HepG2 (cell line): ENCODE measurements around the gene LOX. TPM values are rescaled to one million over a fixed set of nuclear protein-coding genes. Genes with fewer than 3 reads are reported as not detected.

Experiments used
- ELF4 ChIP-seq: sonication (generic); formaldehyde crosslinking; IDR thresholded peaks from 2 replicates; pipeline ENCODE4 v1.5.0; 2020; ENCODE audit warnings: missing genetic modification reagents, mild to moderate bottlenecking, moderate library complexity, borderline replicate concordance
- FOSL1 ChIP-seq: sonication (generic); formaldehyde crosslinking; IDR thresholded peaks from 2 replicates; pipeline ENCODE4 v1.9.0; 2021; ENCODE audit warnings: missing genetic modification reagents, borderline replicate concordance
- HOXD1 ChIP-seq: sonication (generic); formaldehyde crosslinking; IDR thresholded peaks from 2 replicates; pipeline ENCODE4 v1.5.0; 2020; ENCODE audit warnings: missing genetic modification reagents
- JDP2 ChIP-seq: sonication (generic); formaldehyde crosslinking; IDR thresholded peaks from 2 replicates; pipeline ENCODE4 v1.8.1; 2022; ENCODE audit warnings: missing genetic modification reagents, borderline replicate concordance
- KLF11 ChIP-seq: IDR thresholded peaks from 2 replicates; pipeline ENCODE4 v1.6.1; 2016; ENCODE audit warnings: missing compliant biosample characterization
- MLLT10 ChIP-seq: sonication (generic); formaldehyde crosslinking; IDR thresholded peaks from 2 replicates; pipeline ENCODE4 v1.4.0; 2020; ENCODE audit warnings: missing genetic modification reagents
- MXD4 ChIP-seq: IDR thresholded peaks from 2 replicates; pipeline ENCODE4 v1.6.1; 2016; ENCODE audit warnings: mild to moderate bottlenecking, missing biosample characterization, missing genetic modification reagents
- PCBP1 ChIP-seq: fragments of 200-400 bp; formaldehyde crosslinking; IDR thresholded peaks from 2 replicates; pipeline ENCODE4 v1.6.1; 2017; ENCODE audit warnings: mild to moderate bottlenecking, low read depth, low read length, borderline replicate concordance
- TCF7L2 ChIP-seq: IDR thresholded peaks from 2 replicates; pipeline ENCODE4 v1.6.1; 2011; ENCODE audit warnings: mild to moderate bottlenecking, low read depth, low read length, moderate library complexity
- ZNF264 ChIP-seq: sonication (generic); formaldehyde crosslinking; IDR thresholded peaks from 2 replicates; pipeline ENCODE4 v1.4.0; 2020; ENCODE audit warnings: missing genetic modification reagents
- ZNF333 ChIP-seq: sonication (generic); formaldehyde crosslinking; IDR thresholded peaks from 2 replicates; pipeline ENCODE4 v1.4.0; 2020; ENCODE audit warnings: mild to moderate bottlenecking, missing genetic modification reagents, borderline replicate concordance
- ZNF335 ChIP-seq: sonication (generic); formaldehyde crosslinking; IDR thresholded peaks from 2 replicates; pipeline ENCODE4 v1.4.0; 2020; ENCODE audit warnings: missing genetic modification reagents
- ZNF468 ChIP-seq: sonication (generic); formaldehyde crosslinking; IDR thresholded peaks from 2 replicates; pipeline ENCODE4 v1.8.0; 2022; ENCODE audit warnings: mild to moderate bottlenecking, moderate library complexity, missing genetic modification reagents
- ZNF589 ChIP-seq: sonication (generic); formaldehyde crosslinking; conservative IDR thresholded peaks from 2 replicates; pipeline ENCODE4 v1.8.0; 2022; ENCODE audit warnings: mild to moderate bottlenecking, moderate library complexity, missing genetic modification reagents
- ZNF75D ChIP-seq: sonication (generic); formaldehyde crosslinking; IDR thresholded peaks from 2 replicates; pipeline ENCODE4 v1.8.1; 2023; ENCODE audit warnings: missing genetic modification reagents, mild to moderate bottlenecking, borderline replicate concordance
- ZNF790 ChIP-seq: sonication (generic); formaldehyde crosslinking; IDR thresholded peaks from 2 replicates; pipeline ENCODE4 v1.8.0; 2022; ENCODE audit warnings: missing genetic modification reagents, mild to moderate bottlenecking, borderline replicate concordance
- polyA plus RNA-seq, 8 experiments: library from polyadenylated mRNA; depleted of rRNA in 3 of 8; stranded (reverse) in 7 of 8; unstranded in 1 of 8; fragments of >200 nt; fragmentation: Illumina TruSeq in 4 of 8; extraction: Trizol in 4 of 8; gene quantifications; 2 replicates each; pipeline versions ENCODE4 v1.2.1 to v1.2.3, GENCODE V29; 2011 to 2016; ENCODE audit warnings: low read depth in 4 of 8, missing spikeins in 1 of 8, mixed read lengths in 1 of 8; ENCODE audit not compliant: insufficient read depth in 1 of 8
- total RNA-seq, 5 experiments: library from RNA; depleted of rRNA; stranded (reverse); fragments of >200 nt; fragmentation: Illumina TruSeq; extraction: Trizol; gene quantifications; 2 replicates each; pipeline ENCODE4 v1.2.3, GENCODE V29; 2016; ENCODE audit warnings: low read depth in 1 of 5
- TF ChIP-seq, protein P1 (sequence below): sonication (generic); formaldehyde crosslinking; IDR thresholded peaks from 2 replicates; pipeline ENCODE4 v1.9.0; 2021; ENCODE audit warnings: missing genetic modification reagents, mild to moderate bottlenecking, borderline replicate concordance
- TF ChIP-seq, protein P2 (sequence below): sonication (generic); formaldehyde crosslinking; IDR thresholded peaks from 2 replicates; pipeline ENCODE4 v1.8.0; 2022; ENCODE audit warnings: mild to moderate bottlenecking, missing genetic modification reagents
- TF ChIP-seq, protein P3 (sequence below): IDR thresholded peaks from 2 replicates; pipeline ENCODE4 v1.6.1; 2016; ENCODE audit warnings: control low read depth
- TF ChIP-seq, protein P4 (sequence below): sonication (generic); formaldehyde crosslinking; IDR thresholded peaks from 2 replicates; pipeline ENCODE4 v1.4.0; 2020; ENCODE audit warnings: mild to moderate bottlenecking, missing genetic modification reagents
- TF ChIP-seq, protein P5 (sequence below): sonication (generic); formaldehyde crosslinking; IDR thresholded peaks from 2 replicates; pipeline ENCODE4 v1.5.0; 2020; ENCODE audit warnings: mild to moderate bottlenecking, low read depth, missing genetic modification reagents, borderline replicate concordance
- TF ChIP-seq, protein P6 (sequence below): sonication (generic); formaldehyde crosslinking; IDR thresholded peaks from 2 replicates; pipeline ENCODE4 v1.5.0; 2020; ENCODE audit warnings: mild to moderate bottlenecking, missing genetic modification reagents, moderate library complexity

The LOX gene
- total and polyA plus RNA-seq, 2 of the 13 experiments (the other 11 are each of a cell fraction or from before 2014, with no cell fraction given) = 0.73 to 173 TPM

DNA sequence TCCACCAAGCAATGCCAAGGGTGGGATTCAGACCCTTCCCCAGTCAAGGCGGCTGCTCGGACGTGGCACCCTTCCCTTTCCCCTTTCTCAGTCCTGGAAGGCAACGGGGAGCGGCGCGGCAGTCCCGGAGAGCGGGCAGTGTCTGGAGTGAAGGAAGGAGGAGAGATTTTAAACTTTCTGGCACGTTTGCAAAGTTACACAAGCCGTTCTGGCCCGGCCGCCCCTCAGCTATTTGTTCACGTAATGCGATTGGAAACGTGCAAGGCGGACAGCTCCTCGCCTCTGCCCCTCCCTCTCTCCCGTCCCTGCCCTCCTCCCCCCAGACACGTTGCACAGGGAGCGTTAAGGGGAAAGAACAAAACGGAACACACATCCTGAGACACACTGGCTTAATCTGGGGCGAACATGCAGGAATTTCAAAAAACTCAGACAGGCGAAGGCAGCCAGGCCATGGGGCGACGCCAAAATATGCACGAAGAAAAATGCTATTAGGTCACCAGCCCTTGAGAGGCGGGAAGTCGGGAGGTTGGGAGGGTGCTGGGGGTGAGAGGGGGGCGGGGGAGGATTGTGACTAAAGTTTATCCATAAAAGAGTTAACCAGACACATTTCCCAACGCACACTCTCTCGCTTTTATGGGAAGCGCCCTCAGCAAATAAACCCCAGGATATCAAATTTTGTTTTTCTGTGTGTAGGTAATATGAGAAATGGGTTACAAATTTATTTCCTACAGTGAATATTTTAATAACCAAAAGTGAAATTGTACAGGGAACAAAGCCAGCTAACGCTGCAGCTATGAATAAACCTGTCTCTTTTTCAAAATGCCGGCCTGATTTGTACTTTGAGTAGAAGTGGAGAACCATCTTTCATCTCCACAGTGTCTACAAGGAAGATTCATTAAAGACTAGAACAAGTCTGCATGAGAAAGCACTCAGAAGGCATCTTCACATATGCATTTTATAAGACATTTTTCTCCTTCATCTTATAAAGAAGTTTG, at the start of gene LOX (continued):
- TF ChIP-seq ZNF335 (CRISPR knock-in tag) (no peak), ZNF75D (no peak), ZNF589 (CRISPR knock-in tag) (0 out of 2 replicates have a peak, but pooled peaks have one; percentile 39), ZNF333 (no peak), ELF4 (CRISPR knock-in tag) (no peak), TCF7L2 (no peak), MLLT10 (CRISPR knock-in tag) (no peak), JDP2 (CRISPR knock-in tag) (no peak), ZNF468 (CRISPR knock-in tag) (no peak), PCBP1 (0 out of 2 replicates have a peak, but pooled peaks have one; percentile 41), ZNF264 (CRISPR knock-in tag) (no peak), ZNF790 (no peak), KLF11 (CRISPR knock-in tag) (no peak), MXD4 (CRISPR knock-in tag) (no peak), FOSL1 (CRISPR knock-in tag) (no peak), HOXD1 (CRISPR knock-in tag) (no peak)
- TF ChIP-seq, protein P1, sequence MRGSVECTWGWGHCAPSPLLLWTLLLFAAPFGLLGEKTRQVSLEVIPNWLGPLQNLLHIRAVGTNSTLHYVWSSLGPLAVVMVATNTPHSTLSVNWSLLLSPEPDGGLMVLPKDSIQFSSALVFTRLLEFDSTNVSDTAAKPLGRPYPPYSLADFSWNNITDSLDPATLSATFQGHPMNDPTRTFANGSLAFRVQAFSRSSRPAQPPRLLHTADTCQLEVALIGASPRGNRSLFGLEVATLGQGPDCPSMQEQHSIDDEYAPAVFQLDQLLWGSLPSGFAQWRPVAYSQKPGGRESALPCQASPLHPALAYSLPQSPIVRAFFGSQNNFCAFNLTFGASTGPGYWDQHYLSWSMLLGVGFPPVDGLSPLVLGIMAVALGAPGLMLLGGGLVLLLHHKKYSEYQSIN (CRISPR knock-in tag) = no peak
- TF ChIP-seq, protein P2, sequence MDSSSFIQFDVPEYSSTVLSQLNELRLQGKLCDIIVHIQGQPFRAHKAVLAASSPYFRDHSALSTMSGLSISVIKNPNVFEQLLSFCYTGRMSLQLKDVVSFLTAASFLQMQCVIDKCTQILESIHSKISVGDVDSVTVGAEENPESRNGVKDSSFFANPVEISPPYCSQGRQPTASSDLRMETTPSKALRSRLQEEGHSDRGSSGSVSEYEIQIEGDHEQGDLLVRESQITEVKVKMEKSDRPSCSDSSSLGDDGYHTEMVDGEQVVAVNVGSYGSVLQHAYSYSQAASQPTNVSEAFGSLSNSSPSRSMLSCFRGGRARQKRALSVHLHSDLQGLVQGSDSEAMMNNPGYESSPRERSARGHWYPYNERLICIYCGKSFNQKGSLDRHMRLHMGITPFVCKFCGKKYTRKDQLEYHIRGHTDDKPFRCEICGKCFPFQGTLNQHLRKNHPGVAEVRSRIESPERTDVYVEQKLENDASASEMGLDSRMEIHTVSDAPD (CRISPR knock-in tag) = no peak
- TF ChIP-seq, protein P3, sequence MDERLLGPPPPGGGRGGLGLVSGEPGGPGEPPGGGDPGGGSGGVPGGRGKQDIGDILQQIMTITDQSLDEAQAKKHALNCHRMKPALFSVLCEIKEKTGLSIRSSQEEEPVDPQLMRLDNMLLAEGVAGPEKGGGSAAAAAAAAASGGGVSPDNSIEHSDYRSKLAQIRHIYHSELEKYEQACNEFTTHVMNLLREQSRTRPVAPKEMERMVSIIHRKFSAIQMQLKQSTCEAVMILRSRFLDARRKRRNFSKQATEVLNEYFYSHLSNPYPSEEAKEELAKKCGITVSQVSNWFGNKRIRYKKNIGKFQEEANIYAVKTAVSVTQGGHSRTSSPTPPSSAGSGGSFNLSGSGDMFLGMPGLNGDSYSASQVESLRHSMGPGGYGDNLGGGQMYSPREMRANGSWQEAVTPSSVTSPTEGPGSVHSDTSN (CRISPR knock-in tag) = no peak
- TF ChIP-seq, protein P4, sequence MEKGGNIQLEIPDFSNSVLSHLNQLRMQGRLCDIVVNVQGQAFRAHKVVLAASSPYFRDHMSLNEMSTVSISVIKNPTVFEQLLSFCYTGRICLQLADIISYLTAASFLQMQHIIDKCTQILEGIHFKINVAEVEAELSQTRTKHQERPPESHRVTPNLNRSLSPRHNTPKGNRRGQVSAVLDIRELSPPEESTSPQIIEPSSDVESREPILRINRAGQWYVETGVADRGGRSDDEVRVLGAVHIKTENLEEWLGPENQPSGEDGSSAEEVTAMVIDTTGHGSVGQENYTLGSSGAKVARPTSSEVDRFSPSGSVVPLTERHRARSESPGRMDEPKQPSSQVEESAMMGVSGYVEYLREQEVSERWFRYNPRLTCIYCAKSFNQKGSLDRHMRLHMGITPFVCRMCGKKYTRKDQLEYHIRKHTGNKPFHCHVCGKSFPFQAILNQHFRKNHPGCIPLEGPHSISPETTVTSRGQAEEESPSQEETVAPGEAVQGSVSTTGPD = no peak
- TF ChIP-seq, protein P5, sequence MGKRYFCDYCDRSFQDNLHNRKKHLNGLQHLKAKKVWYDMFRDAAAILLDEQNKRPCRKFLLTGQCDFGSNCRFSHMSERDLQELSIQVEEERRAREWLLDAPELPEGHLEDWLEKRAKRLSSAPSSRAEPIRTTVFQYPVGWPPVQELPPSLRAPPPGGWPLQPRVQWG (CRISPR knock-in tag) = no peak
- TF ChIP-seq, protein P6, sequence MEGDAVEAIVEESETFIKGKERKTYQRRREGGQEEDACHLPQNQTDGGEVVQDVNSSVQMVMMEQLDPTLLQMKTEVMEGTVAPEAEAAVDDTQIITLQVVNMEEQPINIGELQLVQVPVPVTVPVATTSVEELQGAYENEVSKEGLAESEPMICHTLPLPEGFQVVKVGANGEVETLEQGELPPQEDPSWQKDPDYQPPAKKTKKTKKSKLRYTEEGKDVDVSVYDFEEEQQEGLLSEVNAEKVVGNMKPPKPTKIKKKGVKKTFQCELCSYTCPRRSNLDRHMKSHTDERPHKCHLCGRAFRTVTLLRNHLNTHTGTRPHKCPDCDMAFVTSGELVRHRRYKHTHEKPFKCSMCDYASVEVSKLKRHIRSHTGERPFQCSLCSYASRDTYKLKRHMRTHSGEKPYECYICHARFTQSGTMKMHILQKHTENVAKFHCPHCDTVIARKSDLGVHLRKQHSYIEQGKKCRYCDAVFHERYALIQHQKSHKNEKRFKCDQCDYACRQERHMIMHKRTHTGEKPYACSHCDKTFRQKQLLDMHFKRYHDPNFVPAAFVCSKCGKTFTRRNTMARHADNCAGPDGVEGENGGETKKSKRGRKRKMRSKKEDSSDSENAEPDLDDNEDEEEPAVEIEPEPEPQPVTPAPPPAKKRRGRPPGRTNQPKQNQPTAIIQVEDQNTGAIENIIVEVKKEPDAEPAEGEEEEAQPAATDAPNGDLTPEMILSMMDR (CRISPR knock-in tag) = 0 out of 2 replicates have a peak, but pooled peaks have one; percentile 2
